ENCODE results near the gene FAM20C.

The FAM20C gene

GRCh38 chr7:166338-167060 is 25.9 kb upstream of the FAM20C start:
- Histone ChIP-seq H3K9me3 (no peaks in the 10 kb centered on the region), H3K36me3 (no peaks in the 10 kb centered on the region), H3K4me3 (no peak overlapping the region), H3K27me3 (peaks cover 0 to 62% of the 10 kb centered on the region in 2 donors), H3K27ac (no peak overlapping the region), H3K4me1 (no peaks in the 10 kb centered on the region)
- no peak for TF ChIP-seq CTCF (IDR thresholded peaks at IDR 0.05)
- DNase-seq: no peak
- intact Hi-C loops (cut with DNase I; ENCODE audit: low total_unique reads): no loop called here

- H3K9me3 ChIP-seq: no peaks in the 10 kb centered on the region
- H3K4me3 ChIP-seq: no peak overlapping the region
- no peaks in the 10 kb centered on the region for H3K4me1 ChIP-seq
- H3K27ac ChIP-seq: no peak overlapping the region
- no peaks in the 10 kb centered on the region for H3K36me3 ChIP-seq
- TF ChIP-seq CTCF (IDR thresholded peaks at IDR 0.05): no peak
- no peak for DNase-seq
- intact Hi-C loops (cut with DNase I; ENCODE audit: low total_unique reads): no loop called here
- peaks cover 0 to 69% of the 10 kb centered on the region in 2 donors for H3K27me3 ChIP-seq
Measured at GRCh38 chr7:167090-167855, 25.1 kb upstream of the FAM20C start.

DNA sequence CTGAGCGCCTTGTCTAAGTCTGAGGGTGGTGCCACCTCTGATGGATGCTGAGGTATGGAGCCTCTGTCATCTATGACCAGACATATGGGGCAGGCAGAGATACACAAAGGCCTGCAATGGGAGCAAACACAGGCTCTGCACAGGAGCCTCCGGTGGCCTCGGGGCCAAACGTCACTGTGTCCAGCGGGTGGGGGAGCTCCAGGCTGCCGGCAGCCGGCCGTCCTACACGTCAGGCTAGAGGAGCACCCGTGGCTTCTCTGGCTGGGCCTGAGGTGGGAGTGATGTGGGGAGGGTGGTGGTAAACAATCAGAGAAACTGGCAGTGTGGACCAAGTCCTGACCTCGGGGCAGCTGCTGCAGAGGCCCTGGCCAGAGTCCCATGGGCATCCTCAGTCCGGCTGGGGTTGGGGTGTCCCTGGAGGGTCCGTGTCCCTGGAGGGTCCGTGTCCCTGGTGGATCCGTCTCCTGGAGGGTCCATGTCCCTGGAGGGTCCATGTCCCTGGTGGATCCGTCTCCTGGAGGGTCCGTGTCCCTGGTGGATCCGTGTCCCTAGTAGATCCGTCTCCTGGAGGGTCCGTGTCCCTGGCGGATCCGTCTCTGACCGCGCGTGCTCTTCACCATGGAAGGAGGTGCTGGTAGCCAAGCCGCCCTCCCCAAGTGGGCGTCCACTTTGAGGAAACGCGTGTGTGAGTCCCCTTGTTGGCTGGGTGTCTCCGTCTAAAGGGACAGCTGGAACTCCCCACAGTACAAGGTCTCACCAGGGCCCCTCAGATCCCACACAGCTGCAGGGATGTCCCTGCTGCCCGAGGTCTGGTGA is 24.2 kb upstream of the FAM20C start:
- Histone ChIP-seq H3K27me3 (peaks cover 0 to 63% of the 10 kb centered on the region in 2 donors), H3K27ac (no peak overlapping the region), H3K36me3 (no peaks in the 10 kb centered on the region), H3K4me1 (no peaks in the 10 kb centered on the region), H3K9me3 (no peaks in the 10 kb centered on the region), H3K4me3 (no peak overlapping the region)
- no peak for TF ChIP-seq CTCF (IDR thresholded peaks at IDR 0.05)
- DNase-seq: no peak
- intact Hi-C loops (cut with DNase I; ENCODE audit: low total_unique reads): no loop called here

- Histone ChIP-seq H3K36me3 (no peaks in the 10 kb centered on the region), H3K27ac (no peak overlapping the region), H3K4me1 (no peaks in the 10 kb centered on the region), H3K4me3 (no peak overlapping the region), H3K27me3 (peaks cover 0 to 49% of the 10 kb centered on the region in 2 donors), H3K9me3 (no peaks in the 10 kb centered on the region)
- intact Hi-C loops (cut with DNase I; ENCODE audit: low total_unique reads): no loop called here
- DNase-seq: no peak
- no peak for TF ChIP-seq CTCF (IDR thresholded peaks at IDR 0.05)
Measured at GRCh38 chr7:169276-170172, 22.8 kb upstream of the FAM20C start.

All from tibial artery (tissue), 4 donors.